ENCODE data around the gene GFY. TPM values are rescaled to one million over a fixed set of nuclear protein-coding genes. Genes with fewer than 3 reads are reported as not detected.
A peak's percentile ranks its signal among the peaks of the same experiment; 100 is the strongest.

Gene GFY
- total and polyA plus RNA-seq, 9 of the 15 experiments (the other 6 are each of a cell fraction or from before 2014, with no cell fraction given), result 0.06 to 0.40 (median 0.19) TPM; not detected in 3

DNA sequence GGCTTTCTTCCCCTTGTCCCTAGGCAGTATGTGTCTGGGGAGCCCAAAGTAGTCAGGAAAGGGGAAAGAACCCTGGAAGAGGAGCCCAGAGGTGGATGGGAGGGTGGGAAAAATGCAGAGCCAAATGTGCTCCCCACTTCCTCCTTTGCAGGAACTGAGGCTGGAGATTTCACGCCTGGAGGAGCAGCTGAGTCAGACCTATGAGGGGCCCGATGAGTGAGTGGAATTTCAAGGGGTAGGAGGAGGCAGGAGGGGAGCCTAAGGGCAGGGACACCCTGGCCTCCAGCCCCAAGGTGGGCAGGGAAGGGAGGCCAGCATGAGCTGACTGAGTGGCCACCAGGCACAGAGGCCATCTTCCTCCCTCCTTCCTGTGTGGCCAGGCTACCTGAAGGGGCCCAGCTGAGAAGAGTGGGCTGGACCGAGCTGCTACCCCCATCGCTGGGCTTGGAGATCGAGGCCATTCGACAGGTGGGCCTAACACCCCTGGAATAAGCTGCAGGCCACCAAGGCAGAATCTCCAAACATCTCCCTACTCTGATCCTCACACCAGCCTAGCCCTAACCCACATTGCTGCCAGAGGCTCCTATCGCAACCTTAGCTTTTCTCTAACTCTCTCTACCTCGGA lies 16.3 kb upstream of the GFY start (continued):
- TF ChIP-seq, protein P1, sequence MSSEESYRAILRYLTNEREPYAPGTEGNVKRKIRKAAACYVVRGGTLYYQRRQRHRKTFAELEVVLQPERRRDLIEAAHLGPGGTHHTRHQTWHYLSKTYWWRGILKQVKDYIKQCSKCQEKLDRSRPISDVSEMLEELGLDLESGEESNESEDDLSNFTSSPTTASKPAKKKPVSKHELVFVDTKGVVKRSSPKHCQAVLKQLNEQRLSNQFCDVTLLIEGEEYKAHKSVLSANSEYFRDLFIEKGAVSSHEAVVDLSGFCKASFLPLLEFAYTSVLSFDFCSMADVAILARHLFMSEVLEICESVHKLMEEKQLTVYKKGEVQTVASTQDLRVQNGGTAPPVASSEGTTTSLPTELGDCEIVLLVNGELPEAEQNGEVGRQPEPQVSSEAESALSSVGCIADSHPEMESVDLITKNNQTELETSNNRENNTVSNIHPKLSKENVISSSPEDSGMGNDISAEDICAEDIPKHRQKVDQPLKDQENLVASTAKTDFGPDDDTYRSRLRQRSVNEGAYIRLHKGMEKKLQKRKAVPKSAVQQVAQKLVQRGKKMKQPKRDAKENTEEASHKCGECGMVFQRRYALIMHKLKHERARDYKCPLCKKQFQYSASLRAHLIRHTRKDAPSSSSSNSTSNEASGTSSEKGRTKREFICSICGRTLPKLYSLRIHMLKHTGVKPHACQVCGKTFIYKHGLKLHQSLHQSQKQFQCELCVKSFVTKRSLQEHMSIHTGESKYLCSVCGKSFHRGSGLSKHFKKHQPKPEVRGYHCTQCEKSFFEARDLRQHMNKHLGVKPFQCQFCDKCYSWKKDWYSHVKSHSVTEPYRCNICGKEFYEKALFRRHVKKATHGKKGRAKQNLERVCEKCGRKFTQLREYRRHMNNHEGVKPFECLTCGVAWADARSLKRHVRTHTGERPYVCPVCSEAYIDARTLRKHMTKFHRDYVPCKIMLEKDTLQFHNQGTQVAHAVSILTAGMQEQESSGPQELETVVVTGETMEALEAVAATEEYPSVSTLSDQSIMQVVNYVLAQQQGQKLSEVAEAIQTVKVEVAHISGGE (CRISPR knock-in tag; IDR thresholded peaks at IDR 0.05), result 0 out of 6 replicates have a peak, but pooled peaks of 1 of the 3 experiments have one; percentile 31
- TF ChIP-seq POLR3A (IDR thresholded peaks at IDR 0.05; ENCODE audit: borderline replicate concordance, extremely low read depth, insufficient read depth, insufficient read length) (no peak), NEUROD1 (IDR thresholded peaks at IDR 0.05; ENCODE audit: borderline replicate concordance, low read depth, low read length, partially characterized antibody) (no peak), ZNF830 (CRISPR knock-in tag; IDR thresholded peaks at IDR 0.05) (no peak), NCOA4 (IDR thresholded peaks at IDR 0.05; ENCODE audit: partially characterized antibody) (no peak), C11orf30 (IDR thresholded peaks at IDR 0.05; ENCODE audit: low read depth) (no peak; the same call in 1 of the 2 replicates), NR2C1 (IDR thresholded peaks at IDR 0.05) (no peak), NR2C1 (tag; IDR thresholded peaks at IDR 0.05) (no peak), ESRRA (IDR thresholded peaks at IDR 0.05; ENCODE audit: borderline replicate concordance, low read depth) (no peak), ZNF121 (CRISPR knock-in tag; conservative IDR thresholded peaks at IDR 0.05) (no peak), ERF (CRISPR knock-in tag; IDR thresholded peaks at IDR 0.05) (0 out of 2 replicates have a peak, but pooled peaks have one; percentile 23), NFE2 (IDR thresholded peaks at IDR 0.05; ENCODE audit: low read depth) (peak; percentile 52; the same call in 1 of the 2 replicates), SIX5 (IDR thresholded peaks at IDR 0.05; ENCODE audit: borderline replicate concordance in 1 of 2, insufficient read depth in 1 of 2, low read depth in 1 of 2, low read length in 2 of 2) (no peak), ZSCAN32 (CRISPR knock-in tag; IDR thresholded peaks at IDR 0.05) (no peak), PPARD (CRISPR knock-in tag; IDR thresholded peaks at IDR 0.05) (no peak)
- TF ChIP-seq, protein P2, sequence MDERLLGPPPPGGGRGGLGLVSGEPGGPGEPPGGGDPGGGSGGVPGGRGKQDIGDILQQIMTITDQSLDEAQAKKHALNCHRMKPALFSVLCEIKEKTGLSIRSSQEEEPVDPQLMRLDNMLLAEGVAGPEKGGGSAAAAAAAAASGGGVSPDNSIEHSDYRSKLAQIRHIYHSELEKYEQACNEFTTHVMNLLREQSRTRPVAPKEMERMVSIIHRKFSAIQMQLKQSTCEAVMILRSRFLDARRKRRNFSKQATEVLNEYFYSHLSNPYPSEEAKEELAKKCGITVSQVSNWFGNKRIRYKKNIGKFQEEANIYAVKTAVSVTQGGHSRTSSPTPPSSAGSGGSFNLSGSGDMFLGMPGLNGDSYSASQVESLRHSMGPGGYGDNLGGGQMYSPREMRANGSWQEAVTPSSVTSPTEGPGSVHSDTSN (CRISPR knock-in tag; IDR thresholded peaks at IDR 0.05; ENCODE audit: low read depth), result no peak
- TF ChIP-seq, protein P2 (tag; conservative IDR thresholded peaks at IDR 0.05; ENCODE audit: low read depth), result no peak
- TF ChIP-seq, protein P3, sequence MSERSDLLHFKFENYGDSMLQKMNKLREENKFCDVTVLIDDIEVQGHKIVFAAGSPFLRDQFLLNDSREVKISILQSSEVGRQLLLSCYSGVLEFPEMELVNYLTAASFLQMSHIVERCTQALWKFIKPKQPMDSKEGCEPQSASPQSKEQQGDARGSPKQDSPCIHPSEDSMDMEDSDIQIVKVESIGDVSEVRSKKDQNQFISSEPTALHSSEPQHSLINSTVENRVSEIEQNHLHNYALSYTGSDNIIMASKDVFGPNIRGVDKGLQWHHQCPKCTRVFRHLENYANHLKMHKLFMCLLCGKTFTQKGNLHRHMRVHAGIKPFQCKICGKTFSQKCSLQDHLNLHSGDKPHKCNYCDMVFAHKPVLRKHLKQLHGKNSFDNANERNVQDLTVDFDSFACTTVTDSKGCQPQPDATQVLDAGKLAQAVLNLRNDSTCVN (CRISPR knock-in tag; IDR thresholded peaks at IDR 0.05), result no peak
- TF ChIP-seq, protein P4, sequence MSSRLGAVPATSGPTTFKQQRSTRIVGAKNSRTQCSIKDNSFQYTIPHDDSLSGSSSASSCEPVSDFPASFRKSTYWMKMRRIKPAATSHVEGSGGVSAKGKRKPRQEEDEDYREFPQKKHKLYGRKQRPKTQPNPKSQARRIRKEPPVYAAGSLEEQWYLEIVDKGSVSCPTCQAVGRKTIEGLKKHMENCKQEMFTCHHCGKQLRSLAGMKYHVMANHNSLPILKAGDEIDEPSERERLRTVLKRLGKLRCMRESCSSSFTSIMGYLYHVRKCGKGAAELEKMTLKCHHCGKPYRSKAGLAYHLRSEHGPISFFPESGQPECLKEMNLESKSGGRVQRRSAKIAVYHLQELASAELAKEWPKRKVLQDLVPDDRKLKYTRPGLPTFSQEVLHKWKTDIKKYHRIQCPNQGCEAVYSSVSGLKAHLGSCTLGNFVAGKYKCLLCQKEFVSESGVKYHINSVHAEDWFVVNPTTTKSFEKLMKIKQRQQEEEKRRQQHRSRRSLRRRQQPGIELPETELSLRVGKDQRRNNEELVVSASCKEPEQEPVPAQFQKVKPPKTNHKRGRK (tag; IDR thresholded peaks at IDR 0.05), result no peak
